Testis (tissue), 2 donors: ENCODE data around the gene NAALADL1.

Experiments
- CTCF ChIP-seq, 3 experiments: fragments of 450-650 bp in 2 of 3; fragments of 200-600 bp in 1 of 3; sonication (generic) in 1 of 3; IDR thresholded peaks; one replicate each; pipeline ENCODE4 v1.5.1; 2016 to 2019; ENCODE audit warnings: antibody characterized with exemption in 3 of 3, mild to moderate bottlenecking in 2 of 3, moderate library complexity in 1 of 3
- POLR2A ChIP-seq: fragments of 450-650 bp; IDR thresholded peaks from one replicate; pipeline ENCODE4 v1.6.1; 2017; ENCODE audit warnings: antibody characterized with exemption, mild to moderate bottlenecking, moderate library complexity

- TF ChIP-seq CTCF (IDR thresholded peaks at IDR 0.05) = no peak
- TF ChIP-seq POLR2A = no peak
Measured at GRCh38 chr11:65043881-65044501, 14.4 kb downstream of the NAALADL1 start.
